ENCODE data around the gene INPP5K. TPM values are rescaled to one million over a fixed set of nuclear protein-coding genes. Genes with fewer than 3 reads are reported as not detected.
"Not testable (repeated sequence)": the region's sequence is repeated elsewhere in the genome, so short reads cannot be mapped to it uniquely, and the experiment has no call there.

Gene INPP5K
- total and polyA plus RNA-seq, 12 donors, result 11.1 to 91.6 (median 36.2) TPM

DNA sequence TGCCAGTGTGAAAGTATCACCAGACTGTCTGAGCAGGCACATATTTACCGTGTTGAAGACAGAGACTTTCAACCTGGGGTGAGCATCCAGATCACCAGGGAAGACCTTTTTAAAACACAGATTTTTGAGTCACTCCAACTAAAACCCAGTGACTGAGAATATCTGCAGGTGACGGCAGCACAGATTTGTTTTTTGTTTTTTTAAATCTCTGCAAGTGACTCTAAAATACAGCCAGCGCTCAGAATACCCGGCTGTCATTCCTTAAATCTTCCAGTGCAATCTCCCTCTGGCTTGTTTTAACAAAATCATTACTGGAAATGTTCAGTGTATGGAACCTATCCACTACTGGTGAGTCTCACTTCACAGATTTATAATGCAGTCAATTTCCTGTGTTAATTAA is 19.3 kb upstream of the INPP5K start:
- no peak overlapping the region for H3K27ac ChIP-seq

DNA sequence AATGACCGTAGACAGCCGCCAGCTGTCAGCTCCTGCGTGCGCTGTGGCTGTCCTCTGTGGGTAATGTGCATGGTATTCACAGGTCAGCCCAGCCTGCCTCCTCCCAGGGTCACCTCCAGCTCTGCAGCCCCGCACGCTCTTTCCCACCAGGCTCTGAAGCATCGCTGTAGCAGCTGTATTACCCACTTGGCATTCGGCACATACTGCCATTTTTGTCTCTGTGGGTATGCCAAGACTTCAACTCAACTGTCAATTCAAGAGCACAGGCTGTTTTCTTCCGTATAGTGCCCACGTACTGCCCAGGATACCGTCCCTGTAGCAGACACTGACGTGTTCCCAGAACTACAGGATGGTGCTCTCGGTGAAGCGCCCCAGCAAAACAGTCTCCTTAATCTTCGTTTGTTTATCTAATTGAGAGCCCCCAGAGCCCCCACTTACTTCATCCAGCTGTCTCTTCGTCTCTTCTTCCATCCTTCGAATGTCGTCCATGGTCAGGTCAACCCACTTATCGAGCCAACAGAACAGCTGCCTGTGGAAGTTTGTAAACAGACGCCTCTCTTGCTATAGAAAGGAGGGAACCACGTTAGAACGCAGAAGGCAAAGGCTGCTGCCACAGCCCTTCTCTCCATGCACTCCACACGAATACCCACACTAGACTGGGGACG is 17.4 kb upstream of the INPP5K start:
- 93 to 96% (median 94%) methylated on average over 24 of the region's 24 CpGs for WGBS, 4 donors
- Histone ChIP-seq H3K4me1 (replicated peaks in 1 of 2) (no peaks in the 10 kb centered on the region), H3K36me3 (replicated peaks in 1 of 2) (peaks cover 0 to 80% of the 10 kb centered on the region in 2 donors), H3K27ac (no peak overlapping the region), H3K27me3 (no peaks in the 10 kb centered on the region), H3K4me3 (no peak overlapping the region), H3K9me3 (replicated peaks in 1 of 3) (no peaks in the 10 kb centered on the region)
- TF ChIP-seq, protein P1, sequence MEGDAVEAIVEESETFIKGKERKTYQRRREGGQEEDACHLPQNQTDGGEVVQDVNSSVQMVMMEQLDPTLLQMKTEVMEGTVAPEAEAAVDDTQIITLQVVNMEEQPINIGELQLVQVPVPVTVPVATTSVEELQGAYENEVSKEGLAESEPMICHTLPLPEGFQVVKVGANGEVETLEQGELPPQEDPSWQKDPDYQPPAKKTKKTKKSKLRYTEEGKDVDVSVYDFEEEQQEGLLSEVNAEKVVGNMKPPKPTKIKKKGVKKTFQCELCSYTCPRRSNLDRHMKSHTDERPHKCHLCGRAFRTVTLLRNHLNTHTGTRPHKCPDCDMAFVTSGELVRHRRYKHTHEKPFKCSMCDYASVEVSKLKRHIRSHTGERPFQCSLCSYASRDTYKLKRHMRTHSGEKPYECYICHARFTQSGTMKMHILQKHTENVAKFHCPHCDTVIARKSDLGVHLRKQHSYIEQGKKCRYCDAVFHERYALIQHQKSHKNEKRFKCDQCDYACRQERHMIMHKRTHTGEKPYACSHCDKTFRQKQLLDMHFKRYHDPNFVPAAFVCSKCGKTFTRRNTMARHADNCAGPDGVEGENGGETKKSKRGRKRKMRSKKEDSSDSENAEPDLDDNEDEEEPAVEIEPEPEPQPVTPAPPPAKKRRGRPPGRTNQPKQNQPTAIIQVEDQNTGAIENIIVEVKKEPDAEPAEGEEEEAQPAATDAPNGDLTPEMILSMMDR (IDR thresholded peaks at IDR 0.05), result no peak
- no peak for TF ChIP-seq POLR2A (IDR thresholded peaks at IDR 0.05)
- no peak for DNase-seq
- intact Hi-C loops (cut with DNase I), result no loop called here

More for the DNA sequence above, 19.3 kb upstream of the INPP5K start:
- no peak for TF ChIP-seq POLR2A (IDR thresholded peaks at IDR 0.05)
- intact Hi-C loops (cut with DNase I), result no loop called here
- no peaks in the 10 kb centered on the region for H3K9me3 ChIP-seq (replicated peaks in 1 of 3)
- H3K4me1 ChIP-seq (replicated peaks in 1 of 2), result no peaks in the 10 kb centered on the region
- WGBS, 4 donors, result 90 to 94% (median 92%) methylated on average over 4 of the region's 4 CpGs
- H3K27me3 ChIP-seq, result no peaks in the 10 kb centered on the region
- peaks cover 0 to 83% of the 10 kb centered on the region in 2 donors for H3K36me3 ChIP-seq (replicated peaks in 1 of 2)
- no peak overlapping the region for H3K4me3 ChIP-seq
- DNase-seq, result no peak

DNA sequence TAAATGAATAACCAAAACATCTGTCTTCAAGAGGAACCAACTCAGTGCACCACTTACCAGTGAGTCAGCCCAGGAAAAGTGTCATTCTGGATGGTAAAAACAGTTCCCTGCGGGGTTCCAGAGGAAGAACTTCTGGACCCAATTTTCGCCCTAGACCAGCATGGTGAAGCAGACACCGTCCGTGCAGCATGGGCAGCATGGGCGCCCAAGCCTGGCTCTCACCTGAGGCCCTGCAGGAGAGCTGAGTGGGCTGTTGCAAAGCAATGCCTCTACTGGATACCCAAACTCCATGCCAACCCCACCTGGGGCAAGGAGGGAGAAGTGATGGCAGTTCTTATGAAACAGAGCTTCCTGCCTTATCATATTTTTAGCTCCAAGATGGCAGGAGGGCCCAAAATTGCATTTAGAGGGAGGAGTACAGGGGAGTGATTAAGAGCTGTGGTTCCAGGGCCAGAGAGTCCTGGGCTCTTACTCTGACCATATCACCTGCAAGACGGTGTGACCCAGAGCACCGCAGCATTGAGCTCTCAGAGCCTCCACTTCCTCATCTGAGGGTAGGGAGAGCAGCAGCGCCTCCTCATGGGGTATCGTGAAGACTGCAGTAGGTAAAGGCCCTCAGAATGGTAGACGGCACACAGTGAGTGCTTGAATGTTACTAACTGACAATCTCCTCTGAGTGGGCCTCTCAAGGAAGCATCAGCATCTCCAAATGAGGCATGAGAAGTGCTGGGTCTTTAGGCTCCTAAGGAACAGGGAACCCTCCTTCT is 16.6 kb upstream of the INPP5K start:
- no peaks in the 10 kb centered on the region for H3K9me3 ChIP-seq (replicated peaks in 1 of 3)
- intact Hi-C loops (cut with DNase I), result no loop called here
- no peak overlapping the region for H3K4me3 ChIP-seq
- WGBS, 4 donors, result 78 to 90% (median 88%) methylated on average over 5 to 10 of the region's 10 CpGs
- H3K4me1 ChIP-seq (replicated peaks in 1 of 2), result no peaks in the 10 kb centered on the region
- TF ChIP-seq, protein P1 (IDR thresholded peaks at IDR 0.05), result peak in 2 of 6 experiments; percentile 4 to 10
- TF ChIP-seq POLR2A (IDR thresholded peaks at IDR 0.05), result no peak
- DNase-seq, result no peak
- H3K27me3 ChIP-seq, result no peaks in the 10 kb centered on the region
- no peak overlapping the region for H3K27ac ChIP-seq
- H3K36me3 ChIP-seq (replicated peaks in 1 of 2), result peaks cover 0 to 77% of the 10 kb centered on the region in 2 donors

DNA sequence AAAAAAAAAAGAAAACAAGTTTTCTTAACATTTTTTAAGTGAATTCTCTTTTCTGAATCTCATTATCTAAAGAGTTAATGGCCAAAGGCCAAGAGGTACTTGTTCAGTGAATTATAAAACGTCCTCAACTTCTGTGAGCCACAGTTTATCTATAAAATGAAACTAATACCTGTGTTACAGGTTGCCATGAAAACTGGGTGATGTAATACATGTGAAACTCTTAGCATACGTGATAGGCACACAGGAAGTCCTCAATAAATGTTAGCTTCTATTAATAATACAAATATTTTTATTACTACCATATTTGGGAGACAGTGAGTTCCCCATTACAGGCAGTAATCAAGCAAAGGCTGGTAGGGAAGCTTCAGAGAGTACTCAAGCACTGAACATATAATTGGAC is 13.5 kb upstream of the INPP5K start:
- no peak for DNase-seq
- H3K27me3 ChIP-seq, result no peaks in the 10 kb centered on the region
- H3K36me3 ChIP-seq (replicated peaks in 1 of 2), result peaks cover 0 to 77% of the 10 kb centered on the region in 2 donors
- intact Hi-C loops (cut with DNase I), result no loop called here
- TF ChIP-seq, protein P1 (IDR thresholded peaks at IDR 0.05), result no peak
- no peak for TF ChIP-seq POLR2A (IDR thresholded peaks at IDR 0.05)
- H3K9me3 ChIP-seq (replicated peaks in 1 of 3), result no peaks in the 10 kb centered on the region
- no peak overlapping the region for H3K4me3 ChIP-seq
- no peak overlapping the region for H3K27ac ChIP-seq
- 46 to 60% (median 57%) methylated on average over 2 of the region's 2 CpGs for WGBS, 4 donors
- no peaks in the 10 kb centered on the region for H3K4me1 ChIP-seq (replicated peaks in 1 of 2)

DNA sequence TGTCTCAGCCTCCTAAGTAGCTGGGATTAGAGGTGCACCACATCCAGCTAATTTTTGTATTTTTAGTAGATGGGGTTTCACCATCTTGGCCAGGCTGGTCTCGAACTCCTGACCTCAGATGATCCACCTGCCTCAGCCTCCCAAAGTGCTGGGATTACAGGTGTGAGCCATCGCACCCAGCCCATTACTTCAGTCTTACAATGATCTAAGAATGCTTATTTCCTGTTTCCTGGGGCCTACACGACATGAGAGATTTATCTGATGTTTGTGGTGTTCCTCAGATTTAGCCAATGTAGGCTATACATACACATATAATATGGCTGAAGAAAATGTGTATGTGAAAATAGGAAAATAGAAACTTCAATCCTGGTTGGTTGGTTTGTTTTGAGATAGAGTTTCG is 10.5 kb upstream of the INPP5K start:
- 77 to 88% (median 82%) methylated on average over 4 of the region's 4 CpGs for WGBS, 4 donors
- DNase-seq, result not testable (repeated sequence)

More for the DNA sequence above, 10.5 kb upstream of the INPP5K start:
- peaks cover 0 to 64% of the 10 kb centered on the region in 2 donors for H3K36me3 ChIP-seq (replicated peaks in 1 of 2)
- H3K4me1 ChIP-seq (replicated peaks in 1 of 2); H3K27ac ChIP-seq; H3K4me3 ChIP-seq; intact Hi-C loops (cut with DNase I); H3K9me3 ChIP-seq (replicated peaks in 1 of 3); H3K27me3 ChIP-seq: not testable (repeated sequence)
